ENCODE results near the gene BRINP3. TPM values are rescaled to one million over a fixed set of nuclear protein-coding genes. Genes with fewer than 3 reads are reported as not detected.

BRINP3 gene
- total and polyA plus RNA-seq, 9 of the 15 experiments (the other 6 are each of a cell fraction or from before 2014, with no cell fraction given) = 0.09 to 0.75 (median 0.19) TPM; not detected in 1

DNA sequence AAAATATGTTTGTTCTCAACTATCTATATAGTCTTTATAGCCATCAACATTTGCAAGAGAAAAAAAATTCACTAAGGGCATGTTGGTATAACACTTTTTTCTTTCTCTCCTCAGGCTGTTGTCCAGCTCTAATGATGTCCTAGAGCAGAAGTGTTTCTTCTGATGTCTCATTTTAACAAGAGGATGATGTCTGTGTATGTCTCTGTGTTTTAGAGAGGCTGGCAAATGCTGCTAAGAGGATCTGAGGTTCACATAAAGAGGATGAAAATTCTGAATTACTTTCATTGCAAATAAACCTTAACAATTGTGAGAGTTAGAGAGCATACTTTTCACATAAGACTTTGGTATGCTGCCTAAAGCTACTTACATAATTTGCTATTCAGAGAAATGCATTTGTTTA is 2.6 kb upstream of the BRINP3 start:
- Histone ChIP-seq H4K20me1 (replicated peaks; ENCODE audit: control insufficient read depth, insufficient read depth, low read length) (no peaks in the 10 kb centered on the region), H3K36me3 (ENCODE audit: control insufficient read depth, insufficient read depth, low read length) (no peaks in the 10 kb centered on the region), H3K9ac (ENCODE audit: insufficient read depth in 1 of 2, low read depth in 2 of 2, low read length in 2 of 2) (no peak overlapping the region), H2AFZ (ENCODE audit: low read depth, low read length) (no peak overlapping the region), H3K79me2 (ENCODE audit: control insufficient read depth, insufficient read depth, low read length) (no peaks in the 10 kb centered on the region), H3K4me3 (no peak overlapping the region), H3K27me3 (ENCODE audit: control insufficient read depth in 2 of 2, insufficient read depth in 2 of 2, low read length in 2 of 2) (no peaks in the 10 kb centered on the region), H3K9me3 (replicated peaks; ENCODE audit: control insufficient read depth, insufficient read depth, low read depth, low read length) (no peaks in the 10 kb centered on the region), H3K9me1 (ENCODE audit: control insufficient read depth, insufficient read depth, low read length) (no peaks in the 10 kb centered on the region), H3K27ac (ENCODE audit: extremely low read depth, low read depth, low read length) (no peak overlapping the region), H3K4me2 (ENCODE audit: insufficient read depth, low read length) (no peak overlapping the region), H3K4me1 (replicated peaks in 1 of 2; ENCODE audit: control insufficient read depth in 2 of 2, insufficient read depth in 2 of 2, low read length in 2 of 2) (no peaks in the 10 kb centered on the region)
- DNase-seq (ENCODE audit: extremely low read depth in 1 of 4, low spot score in 3 of 4) (no peak), ATAC-seq (no peak), FAIRE-seq (no peak)
- TF ChIP-seq ZNF507 (tag; conservative IDR thresholded peaks at IDR 0.05) (no peak), ZNF589 (CRISPR knock-in tag; IDR thresholded peaks at IDR 0.05; ENCODE audit: low read depth) (no peak), SRF (CRISPR knock-in tag; IDR thresholded peaks at IDR 0.05) (no peak), ZBTB49 (CRISPR knock-in tag; IDR thresholded peaks at IDR 0.05; ENCODE audit: borderline replicate concordance) (no peak), HMBOX1 (IDR thresholded peaks at IDR 0.05) (no peak), SMARCE1 (IDR thresholded peaks at IDR 0.05) (no peak), ZNF668 (CRISPR knock-in tag; IDR thresholded peaks at IDR 0.05) (no peak)
- TF ChIP-seq, protein P1, sequence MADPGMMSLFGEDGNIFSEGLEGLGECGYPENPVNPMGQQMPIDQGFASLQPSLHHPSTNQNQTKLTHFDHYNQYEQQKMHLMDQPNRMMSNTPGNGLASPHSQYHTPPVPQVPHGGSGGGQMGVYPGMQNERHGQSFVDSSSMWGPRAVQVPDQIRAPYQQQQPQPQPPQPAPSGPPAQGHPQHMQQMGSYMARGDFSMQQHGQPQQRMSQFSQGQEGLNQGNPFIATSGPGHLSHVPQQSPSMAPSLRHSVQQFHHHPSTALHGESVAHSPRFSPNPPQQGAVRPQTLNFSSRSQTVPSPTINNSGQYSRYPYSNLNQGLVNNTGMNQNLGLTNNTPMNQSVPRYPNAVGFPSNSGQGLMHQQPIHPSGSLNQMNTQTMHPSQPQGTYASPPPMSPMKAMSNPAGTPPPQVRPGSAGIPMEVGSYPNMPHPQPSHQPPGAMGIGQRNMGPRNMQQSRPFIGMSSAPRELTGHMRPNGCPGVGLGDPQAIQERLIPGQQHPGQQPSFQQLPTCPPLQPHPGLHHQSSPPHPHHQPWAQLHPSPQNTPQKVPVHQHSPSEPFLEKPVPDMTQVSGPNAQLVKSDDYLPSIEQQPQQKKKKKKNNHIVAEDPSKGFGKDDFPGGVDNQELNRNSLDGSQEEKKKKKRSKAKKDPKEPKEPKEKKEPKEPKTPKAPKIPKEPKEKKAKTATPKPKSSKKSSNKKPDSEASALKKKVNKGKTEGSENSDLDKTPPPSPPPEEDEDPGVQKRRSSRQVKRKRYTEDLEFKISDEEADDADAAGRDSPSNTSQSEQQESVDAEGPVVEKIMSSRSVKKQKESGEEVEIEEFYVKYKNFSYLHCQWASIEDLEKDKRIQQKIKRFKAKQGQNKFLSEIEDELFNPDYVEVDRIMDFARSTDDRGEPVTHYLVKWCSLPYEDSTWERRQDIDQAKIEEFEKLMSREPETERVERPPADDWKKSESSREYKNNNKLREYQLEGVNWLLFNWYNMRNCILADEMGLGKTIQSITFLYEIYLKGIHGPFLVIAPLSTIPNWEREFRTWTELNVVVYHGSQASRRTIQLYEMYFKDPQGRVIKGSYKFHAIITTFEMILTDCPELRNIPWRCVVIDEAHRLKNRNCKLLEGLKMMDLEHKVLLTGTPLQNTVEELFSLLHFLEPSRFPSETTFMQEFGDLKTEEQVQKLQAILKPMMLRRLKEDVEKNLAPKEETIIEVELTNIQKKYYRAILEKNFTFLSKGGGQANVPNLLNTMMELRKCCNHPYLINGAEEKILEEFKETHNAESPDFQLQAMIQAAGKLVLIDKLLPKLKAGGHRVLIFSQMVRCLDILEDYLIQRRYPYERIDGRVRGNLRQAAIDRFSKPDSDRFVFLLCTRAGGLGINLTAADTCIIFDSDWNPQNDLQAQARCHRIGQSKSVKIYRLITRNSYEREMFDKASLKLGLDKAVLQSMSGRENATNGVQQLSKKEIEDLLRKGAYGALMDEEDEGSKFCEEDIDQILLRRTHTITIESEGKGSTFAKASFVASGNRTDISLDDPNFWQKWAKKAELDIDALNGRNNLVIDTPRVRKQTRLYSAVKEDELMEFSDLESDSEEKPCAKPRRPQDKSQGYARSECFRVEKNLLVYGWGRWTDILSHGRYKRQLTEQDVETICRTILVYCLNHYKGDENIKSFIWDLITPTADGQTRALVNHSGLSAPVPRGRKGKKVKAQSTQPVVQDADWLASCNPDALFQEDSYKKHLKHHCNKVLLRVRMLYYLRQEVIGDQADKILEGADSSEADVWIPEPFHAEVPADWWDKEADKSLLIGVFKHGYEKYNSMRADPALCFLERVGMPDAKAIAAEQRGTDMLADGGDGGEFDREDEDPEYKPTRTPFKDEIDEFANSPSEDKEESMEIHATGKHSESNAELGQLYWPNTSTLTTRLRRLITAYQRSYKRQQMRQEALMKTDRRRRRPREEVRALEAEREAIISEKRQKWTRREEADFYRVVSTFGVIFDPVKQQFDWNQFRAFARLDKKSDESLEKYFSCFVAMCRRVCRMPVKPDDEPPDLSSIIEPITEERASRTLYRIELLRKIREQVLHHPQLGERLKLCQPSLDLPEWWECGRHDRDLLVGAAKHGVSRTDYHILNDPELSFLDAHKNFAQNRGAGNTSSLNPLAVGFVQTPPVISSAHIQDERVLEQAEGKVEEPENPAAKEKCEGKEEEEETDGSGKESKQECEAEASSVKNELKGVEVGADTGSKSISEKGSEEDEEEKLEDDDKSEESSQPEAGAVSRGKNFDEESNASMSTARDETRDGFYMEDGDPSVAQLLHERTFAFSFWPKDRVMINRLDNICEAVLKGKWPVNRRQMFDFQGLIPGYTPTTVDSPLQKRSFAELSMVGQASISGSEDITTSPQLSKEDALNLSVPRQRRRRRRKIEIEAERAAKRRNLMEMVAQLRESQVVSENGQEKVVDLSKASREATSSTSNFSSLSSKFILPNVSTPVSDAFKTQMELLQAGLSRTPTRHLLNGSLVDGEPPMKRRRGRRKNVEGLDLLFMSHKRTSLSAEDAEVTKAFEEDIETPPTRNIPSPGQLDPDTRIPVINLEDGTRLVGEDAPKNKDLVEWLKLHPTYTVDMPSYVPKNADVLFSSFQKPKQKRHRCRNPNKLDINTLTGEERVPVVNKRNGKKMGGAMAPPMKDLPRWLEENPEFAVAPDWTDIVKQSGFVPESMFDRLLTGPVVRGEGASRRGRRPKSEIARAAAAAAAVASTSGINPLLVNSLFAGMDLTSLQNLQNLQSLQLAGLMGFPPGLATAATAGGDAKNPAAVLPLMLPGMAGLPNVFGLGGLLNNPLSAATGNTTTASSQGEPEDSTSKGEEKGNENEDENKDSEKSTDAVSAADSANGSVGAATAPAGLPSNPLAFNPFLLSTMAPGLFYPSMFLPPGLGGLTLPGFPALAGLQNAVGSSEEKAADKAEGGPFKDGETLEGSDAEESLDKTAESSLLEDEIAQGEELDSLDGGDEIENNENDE (IDR thresholded peaks at IDR 0.05; ENCODE audit: low read depth, low read length) = no peak
- in situ Hi-C loops (cut with MboI) (no loop called here), intact Hi-C loops (cut with micrococcal nuclease) (no loop called here)
- CTCF ChIA-PET (ENCODE audit: low intra/inter-chr PET ratio) = no interaction called here
- POLR2A ChIA-PET = no interaction called here
- BruUV-seq (replicated peaks) = no TSS peak
